GM19324 (cell line): ENCODE results near the gene TNPO2.

ENCODE experiments used
- ATAC-seq: cut with Tn5 transposase; IDR thresholded peaks from one replicate; pipeline ENCODE4 v1.9.1; 2021; ENCODE audit warnings: mild to moderate bottlenecking, moderate library complexity; ENCODE audit not compliant: unreplicated experiment, low FRiP score

The TNPO2 gene

GRCh38 chr19:12723641-12724426, at the start of gene TNPO2:
TSS of gene TNPO2 (minus strand) at chr19:12723932. CDS start at chr19:12720977, 2,955 bp downstream.
- ATAC-seq = no peak

- no peak for ATAC-seq
Measured at GRCh38 chr19:12772323-12772722, 48.6 kb upstream of the TNPO2 start.

DNA sequence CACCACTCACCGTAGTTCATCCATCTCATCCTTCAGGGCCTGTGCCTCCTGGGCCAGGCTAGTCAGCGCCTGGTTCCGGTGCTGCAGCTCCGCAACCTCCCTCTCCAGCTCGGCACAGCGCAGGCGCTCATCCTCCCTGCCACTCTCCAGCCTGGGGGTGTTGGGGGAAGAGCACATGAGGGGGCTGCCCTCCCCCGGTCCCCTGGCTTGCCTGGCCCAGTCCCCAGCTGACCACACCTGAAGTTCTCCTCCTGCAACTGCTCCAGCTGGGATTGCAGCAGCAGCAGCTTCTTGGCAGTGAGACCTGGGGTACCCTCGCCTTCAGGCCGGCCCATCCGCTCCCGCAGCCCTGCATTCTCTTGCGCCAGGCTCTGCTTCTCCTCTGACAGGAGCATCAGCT, 47.2 kb upstream of the TNPO2 start:
- no peak for ATAC-seq

DNA sequence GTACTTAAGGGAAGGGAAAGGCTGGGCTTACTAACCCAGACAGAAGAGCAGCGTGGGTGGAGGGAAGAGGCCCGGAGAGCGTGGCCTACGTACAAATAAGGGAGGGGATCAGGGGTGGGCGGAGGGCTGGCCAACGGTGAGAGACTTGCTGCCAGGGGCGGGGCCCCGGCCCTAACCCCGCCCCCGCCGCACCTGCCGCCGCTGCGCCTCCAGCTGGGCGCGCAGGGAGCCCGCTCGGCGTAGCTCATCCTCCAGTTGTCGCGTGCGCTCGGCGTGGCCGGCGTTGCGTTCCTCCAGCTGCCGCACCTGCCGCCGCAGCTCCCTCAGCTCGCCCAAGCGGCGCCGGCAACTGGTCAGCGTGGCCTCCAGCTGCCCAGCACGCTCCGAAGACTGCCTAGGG, 46.0 kb upstream of the TNPO2 start:
- no peak for ATAC-seq

- no peak for ATAC-seq
Measured at GRCh38 chr19:12767666-12768065, 43.9 kb upstream of the TNPO2 start.

DNA sequence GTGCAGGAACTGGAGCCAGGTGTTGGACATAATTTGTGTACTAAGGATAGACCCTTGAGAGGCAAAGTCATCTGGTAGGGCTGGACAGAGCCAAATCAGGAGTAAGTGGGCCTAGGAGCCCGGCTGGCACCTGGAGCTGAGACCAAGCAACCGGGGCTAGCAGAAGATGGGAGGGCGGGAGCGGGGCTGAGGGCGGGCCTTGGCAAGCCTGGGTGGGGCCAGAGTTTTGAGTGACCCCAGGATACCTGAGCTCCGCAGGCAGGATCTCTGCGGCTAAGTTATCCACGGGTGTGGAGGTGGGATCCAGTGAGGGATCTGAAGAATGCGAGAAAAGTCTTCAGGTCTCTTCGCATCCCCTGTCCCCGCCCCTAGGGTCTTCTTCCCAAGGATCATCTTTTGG, 43.4 kb upstream of the TNPO2 start:
- ATAC-seq = no peak

DNA sequence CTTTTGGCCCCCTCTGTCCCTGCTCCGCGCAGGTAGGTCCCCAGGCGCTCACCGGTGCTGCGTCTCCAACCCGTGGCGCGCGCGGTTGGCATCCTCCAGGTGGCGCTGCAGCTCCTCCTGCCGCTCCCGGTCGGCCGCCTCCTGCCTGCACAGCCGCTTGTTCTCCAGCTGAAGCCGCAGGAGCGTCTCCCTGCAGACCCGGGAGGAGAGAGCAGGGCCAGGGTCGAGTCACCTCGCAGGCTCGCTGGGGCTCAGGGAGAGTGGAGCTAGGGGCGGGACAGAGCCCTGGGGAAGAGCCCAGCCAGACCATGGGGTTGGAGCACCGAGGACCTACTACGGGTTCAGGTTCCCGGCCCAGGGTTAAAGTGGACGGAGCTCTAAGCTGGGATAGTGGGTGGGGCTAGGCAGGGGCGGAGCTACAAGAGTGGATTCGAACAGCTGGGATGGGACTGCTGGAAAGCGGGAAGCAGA, 42.4 kb upstream of the TNPO2 start:
- no peak for ATAC-seq

DNA sequence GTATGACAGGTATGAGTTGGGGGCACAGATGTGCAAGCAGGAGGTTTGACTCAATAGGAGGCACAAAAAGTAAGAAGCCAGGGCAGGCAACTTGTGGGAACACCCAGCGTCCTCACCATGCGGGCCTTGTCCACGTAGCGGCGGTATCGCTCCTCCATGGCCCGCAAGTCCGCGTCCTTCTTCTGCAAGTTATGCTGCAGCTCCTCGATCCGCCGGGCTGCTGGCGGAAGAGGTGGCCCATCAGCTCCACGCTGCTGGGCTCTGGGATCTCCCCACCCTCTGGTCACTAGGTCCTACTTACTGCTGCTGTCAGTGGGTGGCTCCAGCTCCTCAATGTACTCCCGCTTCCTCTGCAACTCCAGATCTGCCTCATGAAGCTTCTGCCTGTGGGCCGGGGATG, 41.0 kb upstream of the TNPO2 start:
- no peak for ATAC-seq

- no peak for ATAC-seq
Measured at GRCh38 chr19:12763100-12763499, 39.4 kb upstream of the TNPO2 start.

DNA sequence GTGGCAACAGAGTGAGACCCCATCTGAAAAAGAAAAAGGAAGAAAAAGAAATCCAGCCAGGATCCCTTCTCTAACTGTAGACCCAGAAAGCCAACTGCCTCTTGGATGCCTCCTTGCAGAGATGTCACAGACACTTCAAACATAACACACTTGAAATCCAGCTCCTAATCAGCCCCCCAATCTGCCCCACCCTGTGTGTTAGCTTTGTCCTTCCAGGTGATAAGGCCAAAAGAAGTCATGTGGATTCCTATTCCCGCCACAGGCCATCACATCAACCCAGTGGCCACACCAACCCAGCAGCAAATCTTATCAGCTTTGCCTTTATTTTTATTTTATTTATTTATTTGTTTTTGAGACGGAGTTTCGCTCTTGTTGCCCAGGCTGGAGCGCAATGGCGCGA, 36.0 kb upstream of the TNPO2 start:
- no peak for ATAC-seq

DNA sequence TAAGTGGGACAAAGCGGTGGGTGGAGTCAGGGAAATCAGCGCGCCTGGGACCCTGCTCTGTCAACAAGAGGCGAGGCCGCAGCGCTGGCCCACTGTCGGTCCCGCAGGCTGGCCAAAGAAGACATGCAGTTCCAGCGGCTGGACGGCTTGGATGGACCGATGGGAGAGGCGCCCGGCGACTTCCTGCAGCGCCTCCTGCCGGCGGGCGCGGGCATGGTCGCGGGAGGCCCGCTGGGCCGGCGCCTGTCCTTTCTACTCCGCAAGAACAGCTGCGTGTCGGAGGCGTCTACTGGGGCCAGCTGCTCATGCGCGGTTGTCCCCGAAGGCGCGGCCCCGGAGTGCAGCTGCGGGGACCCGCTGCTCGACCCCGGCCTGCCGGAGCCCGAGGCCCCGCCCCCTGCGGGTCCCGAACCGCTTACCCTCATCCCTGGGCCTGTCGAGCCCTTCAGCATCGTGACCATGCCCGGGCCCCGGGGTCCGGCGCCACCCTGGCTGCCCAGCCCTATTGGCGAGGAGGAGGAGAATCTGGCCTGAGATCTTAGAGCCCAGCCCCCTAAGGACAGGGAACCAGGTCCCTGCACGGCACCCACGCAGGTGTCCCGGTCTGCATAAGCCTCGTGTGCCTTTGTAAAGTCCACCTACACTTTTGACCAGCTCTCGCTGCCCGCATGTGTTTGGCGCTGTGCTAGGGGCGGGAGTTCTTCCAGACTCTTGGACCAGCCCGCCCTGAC, 34.0 kb upstream of the TNPO2 start:
- ATAC-seq = no peak

DNA sequence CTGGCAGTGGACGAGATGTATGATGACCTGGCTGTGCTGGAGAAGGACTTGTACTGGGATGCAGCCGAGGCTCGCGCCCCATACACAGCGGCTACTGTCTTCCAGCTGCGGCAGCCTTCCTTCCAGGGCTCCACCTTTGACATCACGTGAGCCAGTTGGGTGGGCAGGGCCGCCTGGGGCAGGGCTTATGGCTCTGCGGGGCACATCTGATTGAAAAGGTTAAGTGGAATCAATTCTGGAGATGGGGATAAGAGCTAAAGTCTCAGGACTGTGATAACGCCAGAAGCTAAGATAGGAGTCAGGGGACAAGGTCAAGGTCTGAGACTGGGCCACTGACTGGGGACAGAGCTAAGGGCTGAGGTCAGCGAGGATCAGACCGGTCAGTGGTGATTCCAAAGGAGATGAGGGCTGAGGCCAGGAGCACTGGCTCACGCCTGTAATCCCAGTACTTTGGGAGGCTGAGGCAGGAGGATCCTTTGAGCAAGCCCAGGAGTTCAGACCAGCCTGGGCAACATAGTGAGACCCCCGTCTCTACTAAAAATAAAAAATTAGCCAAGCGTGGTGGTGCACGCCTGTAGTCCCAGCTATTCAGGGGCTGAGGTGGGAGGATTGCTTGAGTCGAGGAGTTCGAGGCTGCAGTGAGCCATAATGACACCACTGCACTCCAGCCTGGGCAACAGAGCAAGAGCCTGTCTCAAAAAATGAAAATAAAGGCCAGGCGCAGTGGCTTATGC, 32.6 kb upstream of the TNPO2 start:
- ATAC-seq = no peak

DNA sequence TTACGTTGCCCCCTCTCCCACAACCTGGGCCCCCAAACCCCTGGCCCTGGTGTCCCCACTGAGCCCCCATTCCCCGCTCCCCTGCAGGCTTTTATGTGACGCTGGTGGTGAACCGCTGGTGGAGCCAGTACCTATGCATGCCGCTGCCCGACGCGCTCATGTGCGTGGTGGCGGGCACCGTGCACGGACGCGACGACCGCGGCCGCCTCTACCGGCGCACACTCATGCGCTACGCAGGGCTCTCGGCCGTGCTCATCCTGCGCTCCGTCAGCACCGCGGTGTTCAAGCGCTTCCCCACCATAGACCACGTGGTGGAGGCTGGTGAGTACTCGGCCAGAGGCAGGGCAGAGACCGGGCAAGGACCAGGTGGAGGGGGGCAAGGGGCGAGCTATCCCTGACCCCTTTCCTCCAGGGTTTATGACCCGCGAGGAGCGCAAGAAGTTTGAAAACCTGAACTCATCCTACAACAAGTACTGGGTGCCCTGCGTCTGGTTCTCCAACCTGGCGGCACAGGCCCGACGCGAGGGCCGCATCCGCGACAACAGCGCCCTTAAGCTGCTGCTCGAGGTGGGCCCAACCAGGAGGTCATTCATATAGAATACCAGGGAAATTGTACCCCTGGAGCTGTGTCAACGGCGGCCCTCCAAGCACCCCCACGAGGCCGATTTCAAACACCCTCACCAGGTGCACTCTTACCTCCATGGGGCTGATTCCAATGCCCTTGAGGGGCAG, 30.9 kb upstream of the TNPO2 start:
- ATAC-seq = no peak

DNA sequence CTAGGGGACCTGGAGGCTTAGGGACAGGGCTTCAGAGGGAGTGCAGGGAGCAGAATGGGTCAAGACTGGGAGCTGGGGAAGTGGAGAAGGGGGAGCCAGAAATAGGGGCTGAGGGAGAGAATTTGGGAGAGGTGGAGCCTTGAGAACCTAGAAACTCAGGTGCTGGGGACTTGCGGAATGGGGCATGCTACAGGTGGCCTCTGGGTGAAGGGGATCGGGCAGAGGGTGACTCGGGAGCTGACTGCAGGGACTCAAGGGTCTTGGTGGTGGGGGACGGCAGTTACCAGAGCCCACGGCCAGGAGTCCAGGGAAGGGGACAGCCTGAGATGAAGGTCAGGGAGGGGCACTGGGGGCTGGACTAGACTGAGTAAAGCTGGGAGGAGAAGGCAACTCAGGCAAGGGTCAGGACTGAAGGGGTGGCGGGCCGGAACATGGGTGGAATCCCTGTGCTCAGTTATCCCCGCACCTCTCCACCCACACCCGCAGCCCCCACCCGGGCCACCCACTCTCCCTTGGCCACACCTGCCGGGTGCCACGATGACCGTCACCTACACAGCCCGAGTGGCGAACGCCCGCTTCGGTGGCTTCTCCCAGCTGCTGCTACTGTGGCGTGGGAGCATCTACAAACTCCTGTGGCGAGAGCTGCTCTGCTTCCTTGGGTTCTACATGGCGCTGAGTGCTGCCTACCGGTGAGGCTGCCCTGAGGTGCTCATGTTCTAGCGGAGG, 28.5 kb upstream of the TNPO2 start:
- no peak for ATAC-seq

DNA sequence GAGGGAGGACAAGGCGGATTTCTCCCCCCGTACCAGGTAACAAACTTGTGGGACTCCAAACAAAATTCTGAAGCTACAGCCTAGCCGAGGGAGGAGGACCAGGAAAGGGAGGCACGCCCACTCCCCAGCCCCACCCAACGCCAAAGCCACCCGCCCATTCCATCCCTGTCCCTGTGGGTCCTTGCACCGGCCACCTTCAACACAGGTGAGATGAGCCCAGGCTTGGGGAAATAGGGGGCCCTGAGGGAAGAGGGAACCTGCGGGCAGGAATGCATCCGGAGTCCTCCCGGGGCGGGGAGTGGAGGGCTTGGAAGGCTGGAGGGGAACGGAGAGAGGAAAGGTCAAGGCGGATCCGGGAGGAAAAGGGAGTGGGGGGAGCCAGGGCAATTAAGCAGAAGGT, 27.9 kb upstream of the TNPO2 start, which contains the start of gene BEST2:
Gene BEST2 (plus strand): TSS at position 157 of the 400 bp plus-strand sequence. CDS start 802 bp downstream, outside the sequence.
- ATAC-seq = no peak

GRCh38 chr19:12750851-12751250, 27.1 kb upstream of the TNPO2 start:
- no peak for ATAC-seq

GRCh38 chr19:12749938-12750521, 26.3 kb upstream of the TNPO2 start:
- no peak for ATAC-seq

DNA sequence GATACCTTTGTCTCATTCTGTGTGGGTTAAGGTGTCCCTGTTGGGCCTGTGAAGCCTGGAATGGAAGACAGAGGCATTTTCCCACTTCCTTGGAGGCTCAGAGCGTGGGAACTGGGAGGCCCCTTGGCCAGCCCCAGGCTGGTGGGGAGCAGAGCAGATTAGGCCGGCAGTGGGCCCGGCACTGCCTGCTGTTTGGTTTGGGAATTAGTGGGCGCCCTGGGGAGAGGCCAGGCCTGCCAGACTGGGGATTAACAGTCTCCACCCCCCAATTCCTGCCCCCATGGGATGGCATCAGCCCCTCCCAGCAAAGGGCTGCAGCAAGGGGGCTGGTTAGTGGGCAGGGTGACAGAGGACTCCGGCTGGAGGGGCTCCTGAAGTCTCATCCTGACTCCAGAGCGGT, 24.8 kb upstream of the TNPO2 start:
- ATAC-seq = no peak

- no peak for ATAC-seq
Measured at GRCh38 chr19:12745166-12745897, 21.6 kb upstream of the TNPO2 start.
